ENCODE measurements around the gene GPR108. TPM values are rescaled to one million over a fixed set of nuclear protein-coding genes. Genes with fewer than 3 reads are reported as not detected.
A peak's percentile ranks its signal among the peaks of the same experiment; 100 is the strongest.

GPR108 gene
- total RNA-seq, 4 donors from 2014 or later = 38.2 to 61.7 (median 48.2) TPM

GRCh38 chr19:6744381-6745301 is 7.3 kb upstream of the GPR108 start:
- Histone ChIP-seq H3K4me3 (peak overlapping the region; percentile 27 to 45 (median 32)), H3K27ac (replicated peaks in 1 of 4) (peak overlapping the region; percentile 85 to 92 (median 89)), H3K36me3 (peaks cover 41 to 76% (median 57%) of the 10 kb centered on the region in 4 donors), H3K27me3 (no peaks in the 10 kb centered on the region), H3K9me3 (no peaks in the 10 kb centered on the region), H3K4me1 (peaks cover 47 to 68% (median 59%) of the 10 kb centered on the region in 4 donors)
- 17% methylated on average over 34 of the region's 41 CpGs for WGBS
- TF ChIP-seq POLR2A (IDR thresholded peaks at IDR 0.05; ENCODE audit: low read depth) = no peak
- no peak for TF ChIP-seq EP300 (IDR thresholded peaks at IDR 0.05)
- peak; percentile 71 to 74 for TF ChIP-seq POLR2AphosphoS5 (IDR thresholded peaks at IDR 0.05)
- peak in 1 of 3 experiments; percentile 24 for TF ChIP-seq CTCF (IDR thresholded peaks at IDR 0.05)
- peak; percentile 94 for DNase-seq (ENCODE audit: extremely low spot score)
- intact Hi-C loops (cut with DNase I) = loop anchor here (10.0 kb wide), 1 partner anchor 320 kb away; the partner anchor contains the start of gene ZNF557

GRCh38 chr19:6743714-6744380 is 6.5 kb upstream of the GPR108 start:
- Histone ChIP-seq H3K4me3 (peak overlapping the region in 3 of 4 donors; percentile 31 to 45 (median 33)), H3K9me3 (no peaks in the 10 kb centered on the region)
- no peak for TF ChIP-seq EP300 (IDR thresholded peaks at IDR 0.05)
- no peak for TF ChIP-seq POLR2AphosphoS5 (IDR thresholded peaks at IDR 0.05)
- TF ChIP-seq POLR2A (IDR thresholded peaks at IDR 0.05; ENCODE audit: low read depth) = no peak

GRCh38 chr19:6743066-6743465 is 5.7 kb upstream of the GPR108 start:
- Histone ChIP-seq H3K36me3 (peaks cover 28 to 60% (median 41%) of the 10 kb centered on the region in 4 donors), H3K4me3 (peak overlapping the region in 1 of 4 donors; percentile 4)

More at GRCh38 chr19:6743714-6744380, 6.5 kb upstream of the GPR108 start:
- no peak for DNase-seq (ENCODE audit: extremely low spot score)
- intact Hi-C loops (cut with DNase I) = loop anchor here (10.0 kb wide), 1 partner anchor 321 kb away; the partner anchor contains the start of gene ZNF557
- H3K36me3 ChIP-seq = peaks cover 35 to 68% (median 49%) of the 10 kb centered on the region in 4 donors
- 87% methylated on average over 15 of the region's 15 CpGs for WGBS
- peak overlapping the region; percentile 85 to 92 (median 89) for H3K27ac ChIP-seq (replicated peaks in 1 of 4)
- peaks cover 51 to 68% (median 64%) of the 10 kb centered on the region in 4 donors for H3K4me1 ChIP-seq
- no peaks in the 10 kb centered on the region for H3K27me3 ChIP-seq

GRCh38 chr19:6740589-6741343 is 3.4 kb upstream of the GPR108 start:
- TF ChIP-seq POLR2AphosphoS5 (IDR thresholded peaks at IDR 0.05) (peak; percentile 47 to 66), POLR2A (IDR thresholded peaks at IDR 0.05; ENCODE audit: low read depth) (no peak), CTCF (IDR thresholded peaks at IDR 0.05) (no peak), EP300 (IDR thresholded peaks at IDR 0.05) (peak; percentile 39)
- 2% methylated on average over 6 of the region's 46 CpGs for WGBS
- Histone ChIP-seq H3K36me3 (peaks cover 7 to 37% (median 18%) of the 10 kb centered on the region in 4 donors), H3K4me3 (peak overlapping the region; percentile 84 to 96 (median 90)), H3K27ac (replicated peaks in 1 of 4) (peak overlapping the region; percentile 92 to 96 (median 95)), H3K27me3 (no peaks in the 10 kb centered on the region), H3K9me3 (no peaks in the 10 kb centered on the region), H3K4me1 (peaks cover 57 to 81% (median 75%) of the 10 kb centered on the region in 4 donors)
- intact Hi-C loops (cut with DNase I) = loop anchor here (10.0 kb wide), 1 partner anchor 324 kb away; the partner anchor contains the start of gene ZNF557
- DNase-seq (ENCODE audit: extremely low spot score) = no peak

More at GRCh38 chr19:6743066-6743465, 5.7 kb upstream of the GPR108 start:
- Histone ChIP-seq H3K27me3 (no peaks in the 10 kb centered on the region), H3K9me3 (no peaks in the 10 kb centered on the region), H3K4me1 (peaks cover 56 to 71% (median 69%) of the 10 kb centered on the region in 4 donors), H3K27ac (replicated peaks in 1 of 4) (peak overlapping the region; percentile 85 to 92 (median 89))
- TF ChIP-seq CTCF (IDR thresholded peaks at IDR 0.05) (no peak), POLR2A (IDR thresholded peaks at IDR 0.05; ENCODE audit: low read depth) (no peak), EP300 (IDR thresholded peaks at IDR 0.05) (no peak), POLR2AphosphoS5 (IDR thresholded peaks at IDR 0.05) (no peak)
- intact Hi-C loops (cut with DNase I) = loop anchor here (10.0 kb wide), 1 partner anchor 322 kb away; the partner anchor contains the start of gene ZNF557
- WGBS = 55% methylated on average over 7 of the region's 7 CpGs
- DNase-seq (ENCODE audit: extremely low spot score) = no peak
